HEK293T (cell line): ENCODE data around the gene MRM2.

Source experiments
- ARNT ChIP-seq: fragments of 450-650 bp; IDR thresholded peaks from 2 replicates; pipeline ENCODE4 v1.6.1; 2017; ENCODE audit warnings: mild to moderate bottlenecking
- BHLHE40 ChIP-seq: fragments of 450-650 bp; IDR thresholded peaks from 2 replicates; pipeline ENCODE4 v1.6.1; 2016; ENCODE audit warnings: mild to moderate bottlenecking, moderate library complexity, borderline replicate concordance
- CTBP1 ChIP-seq: fragments of 450-650 bp; IDR thresholded peaks from 2 replicates; pipeline ENCODE4 v1.6.1; 2016; ENCODE audit warnings: borderline replicate concordance
- ELF4 ChIP-seq: fragments of 450-650 bp; IDR thresholded peaks from 2 replicates; pipeline ENCODE4 v1.6.1; 2017; ENCODE audit warnings: antibody characterized with exemption
- FOXA1 ChIP-seq: fragments of 450-650 bp; IDR thresholded peaks from 2 replicates; pipeline ENCODE4 v1.6.1; 2016; ENCODE audit warnings: mild to moderate bottlenecking
- FOXK2 ChIP-seq: fragments of 450-650 bp; IDR thresholded peaks from 2 replicates; pipeline ENCODE4 v1.6.1; 2016; ENCODE audit warnings: mild to moderate bottlenecking
- FOXM1 ChIP-seq: fragments of 450-650 bp; IDR thresholded peaks from 2 replicates; pipeline ENCODE4 v1.6.1; 2017; ENCODE audit warnings: mild to moderate bottlenecking, borderline replicate concordance
- HDGF ChIP-seq: fragments of 450-650 bp; IDR thresholded peaks from 2 replicates; pipeline ENCODE4 v1.6.1; 2017; ENCODE audit warnings: antibody characterized with exemption, borderline replicate concordance
- L3MBTL2 ChIP-seq: fragments of 450-650 bp; conservative IDR thresholded peaks from 2 replicates; pipeline ENCODE4 v1.6.1; 2016; ENCODE audit warnings: mild to moderate bottlenecking
- NFRKB ChIP-seq: fragments of 450-650 bp; IDR thresholded peaks from 2 replicates; pipeline ENCODE4 v1.6.1; 2016; ENCODE audit warnings: mild to moderate bottlenecking, moderate library complexity
- PKNOX1 ChIP-seq: fragments of 450-650 bp; IDR thresholded peaks from 2 replicates; pipeline ENCODE4 v1.6.1; 2016
- SP1 ChIP-seq: fragments of 450-650 bp; IDR thresholded peaks from 2 replicates; pipeline ENCODE4 v1.6.1; 2017
- TARDBP ChIP-seq: fragments of 450-650 bp; IDR thresholded peaks from 2 replicates; pipeline ENCODE4 v1.6.1; 2016
- ZNF384 ChIP-seq: fragments of 450-650 bp; IDR thresholded peaks from 2 replicates; pipeline ENCODE4 v1.6.1; 2016

GRCh38 chr7:2209961-2210323, 32.1 kb downstream of the MRM2 start:
- no peak for TF ChIP-seq TARDBP
- no peak for TF ChIP-seq L3MBTL2
- no peak for TF ChIP-seq FOXK2
- TF ChIP-seq FOXM1: no peak
- no peak for TF ChIP-seq SP1
- TF ChIP-seq ELF4: no peak
- no peak for TF ChIP-seq NFRKB
- no peak for TF ChIP-seq CTBP1
- no peak for TF ChIP-seq BHLHE40
- no peak for TF ChIP-seq ARNT
- no peak for TF ChIP-seq FOXA1
- no peak for TF ChIP-seq PKNOX1
- TF ChIP-seq ZNF384: no peak
- no peak for TF ChIP-seq HDGF
